ENCODE data around the gene OR1I1. TPM values are rescaled to one million over a fixed set of nuclear protein-coding genes. Genes with fewer than 3 reads are reported as not detected.
"Not testable (repeated sequence)": the region's sequence is repeated elsewhere in the genome, so short reads cannot be mapped to it uniquely, and the experiment has no call there.

Gene OR1I1
- total and polyA plus RNA-seq, 3 donors from 2014 or later, result not detected

DNA sequence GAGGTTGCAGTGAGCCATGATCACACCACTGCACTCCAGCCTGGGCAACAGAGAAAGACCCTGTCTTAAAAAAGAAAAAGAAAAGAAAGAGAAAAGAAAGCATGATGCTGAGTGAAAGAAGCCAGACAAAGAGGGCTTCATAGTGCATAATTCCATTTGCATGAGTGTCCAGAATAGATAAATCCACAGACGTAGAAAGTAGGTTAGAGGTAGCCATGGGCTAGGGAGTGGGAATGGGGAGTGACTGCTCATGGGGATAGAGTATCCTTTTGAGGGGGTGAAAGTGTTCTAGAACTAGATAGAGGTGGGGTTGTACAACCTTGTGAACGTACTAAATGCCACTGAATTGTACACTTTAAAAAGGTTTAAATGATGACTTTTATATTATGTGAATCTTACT, 7.6 kb upstream of the OR1I1 start:
- no peak overlapping the region for H3K4me3 ChIP-seq
- H3K27me3 ChIP-seq, result no peaks in the 10 kb centered on the region
- H3K9me3 ChIP-seq, result no peaks in the 10 kb centered on the region
- TF ChIP-seq POLR2A (IDR thresholded peaks at IDR 0.05), result no peak
- TF ChIP-seq, protein P1, sequence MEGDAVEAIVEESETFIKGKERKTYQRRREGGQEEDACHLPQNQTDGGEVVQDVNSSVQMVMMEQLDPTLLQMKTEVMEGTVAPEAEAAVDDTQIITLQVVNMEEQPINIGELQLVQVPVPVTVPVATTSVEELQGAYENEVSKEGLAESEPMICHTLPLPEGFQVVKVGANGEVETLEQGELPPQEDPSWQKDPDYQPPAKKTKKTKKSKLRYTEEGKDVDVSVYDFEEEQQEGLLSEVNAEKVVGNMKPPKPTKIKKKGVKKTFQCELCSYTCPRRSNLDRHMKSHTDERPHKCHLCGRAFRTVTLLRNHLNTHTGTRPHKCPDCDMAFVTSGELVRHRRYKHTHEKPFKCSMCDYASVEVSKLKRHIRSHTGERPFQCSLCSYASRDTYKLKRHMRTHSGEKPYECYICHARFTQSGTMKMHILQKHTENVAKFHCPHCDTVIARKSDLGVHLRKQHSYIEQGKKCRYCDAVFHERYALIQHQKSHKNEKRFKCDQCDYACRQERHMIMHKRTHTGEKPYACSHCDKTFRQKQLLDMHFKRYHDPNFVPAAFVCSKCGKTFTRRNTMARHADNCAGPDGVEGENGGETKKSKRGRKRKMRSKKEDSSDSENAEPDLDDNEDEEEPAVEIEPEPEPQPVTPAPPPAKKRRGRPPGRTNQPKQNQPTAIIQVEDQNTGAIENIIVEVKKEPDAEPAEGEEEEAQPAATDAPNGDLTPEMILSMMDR (IDR thresholded peaks at IDR 0.05), result no peak
- H3K27ac ChIP-seq, result no peak overlapping the region
- 56 to 68% methylated on average over 2 of the region's 2 CpGs for WGBS, 2 donors
- DNase-seq, result no peak
- no peaks in the 10 kb centered on the region for H3K36me3 ChIP-seq (ENCODE audit: low read depth, missing control alignments)
- intact Hi-C loops (cut with DNase I; ENCODE audit: low total_unique reads), result no loop called here
- no peaks in the 10 kb centered on the region for H3K4me1 ChIP-seq

DNA sequence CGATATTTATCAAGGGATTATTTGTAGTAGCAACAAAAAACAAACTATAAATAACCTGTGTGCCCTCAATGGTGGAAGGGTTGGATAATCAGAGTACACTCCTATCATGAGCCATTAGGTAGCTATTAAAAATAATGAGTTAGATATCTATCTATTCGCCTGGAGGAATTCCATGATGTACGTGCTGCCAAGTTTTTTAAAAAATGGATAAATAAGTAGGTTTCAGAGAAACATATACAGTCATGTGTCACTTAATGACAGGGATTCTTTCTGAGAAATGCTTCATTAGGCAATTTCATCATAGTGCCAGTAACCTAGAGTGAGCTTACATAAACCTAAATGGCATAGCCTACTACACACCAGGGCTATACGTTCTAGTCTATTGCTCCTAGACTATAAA, 6.2 kb upstream of the OR1I1 start:
- Histone ChIP-seq H3K9me3 (no peaks in the 10 kb centered on the region), H3K4me3 (no peak overlapping the region), H3K27ac (no peak overlapping the region), H3K27me3 (no peaks in the 10 kb centered on the region), H3K36me3 (ENCODE audit: low read depth, missing control alignments) (no peaks in the 10 kb centered on the region), H3K4me1 (no peaks in the 10 kb centered on the region)
- WGBS, 2 donors, result 81% methylated on average over 4 of the region's 4 CpGs
- DNase-seq, result no peak
- TF ChIP-seq POLR2A (IDR thresholded peaks at IDR 0.05), result no peak
- TF ChIP-seq, protein P1 (IDR thresholded peaks at IDR 0.05), result no peak
- intact Hi-C loops (cut with DNase I; ENCODE audit: low total_unique reads), result no loop called here

DNA sequence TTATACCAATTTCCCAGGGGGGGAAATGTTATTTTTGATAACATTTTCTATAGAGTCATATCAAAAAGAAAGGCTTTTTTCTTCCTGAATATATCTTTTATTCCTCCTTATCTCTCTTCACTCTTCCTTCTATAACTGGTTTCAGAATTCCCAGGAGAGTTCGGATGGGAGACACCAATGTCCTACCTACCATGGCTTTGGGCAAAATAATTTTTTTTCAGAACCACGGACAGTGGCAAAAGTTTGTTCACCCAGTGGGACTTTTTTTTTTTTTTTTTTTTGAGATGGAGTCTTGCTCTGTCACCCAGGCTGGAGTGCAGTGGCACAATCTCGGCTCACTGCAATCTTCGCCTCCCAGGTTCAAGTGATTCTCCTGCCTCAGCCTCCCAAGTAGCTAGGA, 2.0 kb upstream of the OR1I1 start:
- H3K4me1 ChIP-seq; H3K27ac ChIP-seq; DNase-seq; H3K27me3 ChIP-seq; intact Hi-C loops (cut with DNase I; ENCODE audit: low total_unique reads); H3K4me3 ChIP-seq; H3K36me3 ChIP-seq (ENCODE audit: low read depth, missing control alignments); H3K9me3 ChIP-seq: not testable (repeated sequence)
- WGBS, 2 donors, result 63 to 68% methylated on average over 4 of the region's 4 CpGs

- DNase-seq, result no peak
Measured at GRCh38 chr19:15087182-15087581, 5.2 kb downstream of the OR1I1 start.

GRCh38 chr19:15091918-15092753, 10.1 kb downstream of the OR1I1 start:
- Histone ChIP-seq H3K9me3 (no peaks in the 10 kb centered on the region), H3K4me1 (no peaks in the 10 kb centered on the region), H3K4me3 (no peak overlapping the region), H3K27me3 (no peaks in the 10 kb centered on the region), H3K36me3 (ENCODE audit: low read depth, missing control alignments) (no peaks in the 10 kb centered on the region), H3K27ac (no peak overlapping the region)
- intact Hi-C loops (cut with DNase I; ENCODE audit: low total_unique reads), result loop anchor here (10.0 kb wide), 2 partner anchors 63 to 463 kb away; no protein-coding TSS in a partner anchor
- peak; percentile 66 for DNase-seq
- 16 to 18% methylated on average over 13 of the region's 13 CpGs for WGBS, 2 donors
- TF ChIP-seq, protein P1 (IDR thresholded peaks at IDR 0.05), result peak; percentile 27 to 79 (median 54)
- no peak for TF ChIP-seq POLR2A (IDR thresholded peaks at IDR 0.05)

More at GRCh38 chr19:15087182-15087581, 5.2 kb downstream of the OR1I1 start:
- H3K4me3 ChIP-seq, result no peak overlapping the region
- no peaks in the 10 kb centered on the region for H3K9me3 ChIP-seq
- no peaks in the 10 kb centered on the region for H3K36me3 ChIP-seq (ENCODE audit: low read depth, missing control alignments)
- 84 to 88% methylated on average over 11 of the region's 11 CpGs for WGBS, 2 donors
- intact Hi-C loops (cut with DNase I; ENCODE audit: low total_unique reads), result no loop called here
- TF ChIP-seq, protein P1 (IDR thresholded peaks at IDR 0.05), result no peak
- no peak overlapping the region for H3K27ac ChIP-seq
- no peaks in the 10 kb centered on the region for H3K4me1 ChIP-seq
- no peaks in the 10 kb centered on the region for H3K27me3 ChIP-seq

Data from testis (tissue), 3 donors.